HG03095 (cell line): ENCODE measurements around the gene ROBO1.

Source experiments
- ATAC-seq: cut with Tn5 transposase; IDR thresholded peaks from one replicate; pipeline ENCODE4 v1.9.1; 2021; ENCODE audit warnings: moderate library complexity; ENCODE audit not compliant: unreplicated experiment

Gene ROBO1

GRCh38 chr3:78992830-78993229, 775.0 kb downstream of the ROBO1 start:
- ATAC-seq = no peak

DNA sequence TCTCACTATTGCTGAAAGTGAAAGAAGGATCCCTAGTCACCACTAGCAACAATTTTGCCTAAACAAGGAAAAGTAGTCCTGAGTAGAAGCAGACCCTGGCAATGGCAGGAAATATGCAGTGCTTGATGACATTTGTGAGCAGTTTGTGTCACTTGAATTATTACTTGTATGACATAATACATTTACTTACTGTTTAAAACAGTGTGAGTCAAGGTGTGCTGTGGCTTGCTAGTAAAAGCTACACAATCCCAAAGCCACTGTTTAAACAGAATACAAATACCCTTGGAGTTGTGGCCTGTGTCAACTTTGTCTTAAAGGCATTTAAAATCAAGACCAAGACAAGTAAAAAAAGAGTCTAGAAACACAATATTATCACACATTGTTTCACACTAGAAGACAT, 775.4 kb downstream of the ROBO1 start:
- no peak for ATAC-seq

GRCh38 chr3:78991656-78992055, 776.1 kb downstream of the ROBO1 start:
- ATAC-seq = no peak

DNA sequence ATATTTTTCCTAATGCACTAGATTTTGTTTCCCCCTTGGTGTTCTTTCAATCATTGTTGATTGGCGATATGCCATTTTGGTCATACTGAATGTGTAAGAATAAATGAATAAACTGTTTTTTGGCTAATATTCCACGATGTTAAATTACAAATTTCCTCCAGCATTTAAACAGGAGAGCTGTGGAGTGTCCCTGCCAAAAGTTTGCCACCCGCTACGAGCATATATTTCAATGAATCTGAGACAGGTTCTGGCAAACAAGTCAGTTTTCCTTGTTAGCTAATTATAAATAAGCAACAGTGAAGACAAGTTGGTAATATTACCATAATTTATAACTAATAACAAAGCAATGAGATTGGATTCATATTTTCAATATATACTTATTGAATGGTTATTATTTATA, 777.6 kb downstream of the ROBO1 start:
- ATAC-seq = no peak

GRCh38 chr3:78988324-78988723, 779.5 kb downstream of the ROBO1 start:
- ATAC-seq = no peak

DNA sequence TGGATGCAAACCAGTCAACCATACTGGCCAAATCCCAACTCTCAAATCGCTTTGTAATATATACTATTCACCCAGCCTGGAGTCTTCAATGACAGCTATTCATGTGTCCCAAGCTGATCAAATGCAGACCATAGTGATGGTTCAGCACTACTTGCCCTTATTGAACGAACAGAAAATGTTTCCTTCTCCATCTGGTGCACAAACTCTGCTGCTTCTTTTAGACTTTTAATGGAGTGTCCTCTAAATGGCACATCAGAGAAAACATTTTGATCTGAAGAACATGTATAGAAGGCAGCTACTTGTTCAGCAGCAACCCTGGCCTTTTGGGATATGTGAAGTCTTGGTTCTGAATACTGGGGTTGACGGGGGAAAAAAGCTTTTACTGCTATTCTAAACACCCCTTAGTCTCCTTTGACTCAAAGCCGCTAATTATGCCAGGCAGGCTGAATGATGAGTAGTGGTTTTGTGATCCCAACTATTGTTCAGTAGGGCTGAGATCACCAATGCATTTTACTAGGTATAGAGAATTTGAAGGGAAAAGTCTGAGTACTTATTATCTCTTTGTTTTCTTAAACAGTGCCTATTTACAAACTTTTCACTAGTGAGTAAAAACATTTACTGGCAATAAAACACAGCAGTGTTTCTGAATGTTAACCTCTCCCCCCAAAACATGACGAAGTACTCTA, 781.2 kb downstream of the ROBO1 start:
- no peak for ATAC-seq

GRCh38 chr3:78985981-78986380, 781.8 kb downstream of the ROBO1 start:
- ATAC-seq = no peak

DNA sequence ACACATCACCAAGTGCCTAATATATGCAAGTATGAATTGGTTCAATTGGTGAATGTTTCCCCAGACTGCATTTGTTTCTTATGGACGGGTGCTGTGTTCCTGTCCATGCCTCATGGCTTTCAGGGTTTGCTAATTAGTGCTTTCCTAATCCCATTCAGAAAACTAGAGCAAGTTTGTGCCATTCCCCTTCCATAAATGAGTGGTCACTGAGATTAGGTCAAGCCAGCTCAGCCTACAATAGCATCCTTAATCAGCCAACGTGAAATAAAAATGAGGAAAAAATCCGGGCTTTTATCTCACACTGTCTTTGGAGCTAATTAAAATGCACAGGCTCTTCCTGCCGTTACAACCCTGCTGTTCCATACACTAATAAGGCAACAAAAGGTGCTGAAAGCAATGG, 788.8 kb downstream of the ROBO1 start:
- ATAC-seq = no peak

GRCh38 chr3:78978037-78978436, 789.8 kb downstream of the ROBO1 start:
- ATAC-seq = no peak

DNA sequence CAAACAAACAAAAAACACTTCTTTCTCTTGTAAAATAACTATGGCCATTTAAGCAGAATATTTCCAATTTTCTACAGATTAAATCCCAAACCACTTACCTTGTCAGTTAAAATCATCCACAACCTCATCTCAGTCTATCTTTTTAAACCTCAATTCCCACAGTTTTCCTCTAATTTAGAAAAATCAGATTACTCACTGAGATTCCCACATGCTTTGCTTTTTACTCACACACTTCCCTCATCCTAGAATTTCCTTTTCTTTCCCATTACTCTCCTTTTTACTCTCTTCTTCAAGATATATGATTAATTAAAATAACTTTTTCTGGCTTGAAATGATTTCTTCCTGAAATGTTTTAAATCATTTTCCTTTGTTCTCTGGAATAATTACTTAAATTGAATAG, 790.7 kb downstream of the ROBO1 start:
- no peak for ATAC-seq

GRCh38 chr3:78976200-78976599, 791.6 kb downstream of the ROBO1 start:
- no peak for ATAC-seq

DNA sequence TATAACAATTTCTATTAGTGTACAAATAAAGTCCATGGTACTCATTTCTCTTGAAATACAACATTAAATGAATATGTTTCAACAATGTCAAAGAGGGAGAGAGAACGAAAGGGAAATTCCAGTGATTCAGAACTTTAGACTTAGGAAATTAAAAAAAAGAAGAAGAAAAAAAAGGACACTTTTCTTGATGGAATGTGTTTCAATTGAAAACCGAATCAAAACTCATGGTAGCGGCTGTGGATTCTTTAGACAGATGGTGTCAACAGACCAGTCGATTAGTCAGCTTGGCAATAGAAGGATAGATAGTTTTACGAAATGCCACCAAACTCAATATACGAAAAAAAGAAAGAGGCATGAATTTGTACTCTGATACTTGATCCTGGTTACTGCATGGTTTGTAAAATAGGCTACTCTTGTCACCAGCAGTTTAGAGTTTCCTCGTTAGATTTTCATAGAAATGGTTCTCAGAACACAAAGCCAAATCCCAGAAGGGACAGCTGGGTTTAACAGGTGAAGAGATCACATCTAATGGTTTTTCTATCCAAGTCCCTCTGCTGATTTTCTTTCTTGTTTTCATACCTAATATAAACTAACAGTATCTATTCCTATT, 793.5 kb downstream of the ROBO1 start:
- no peak for ATAC-seq

GRCh38 chr3:78972617-78973301, 795.0 kb downstream of the ROBO1 start:
- ATAC-seq = no peak

DNA sequence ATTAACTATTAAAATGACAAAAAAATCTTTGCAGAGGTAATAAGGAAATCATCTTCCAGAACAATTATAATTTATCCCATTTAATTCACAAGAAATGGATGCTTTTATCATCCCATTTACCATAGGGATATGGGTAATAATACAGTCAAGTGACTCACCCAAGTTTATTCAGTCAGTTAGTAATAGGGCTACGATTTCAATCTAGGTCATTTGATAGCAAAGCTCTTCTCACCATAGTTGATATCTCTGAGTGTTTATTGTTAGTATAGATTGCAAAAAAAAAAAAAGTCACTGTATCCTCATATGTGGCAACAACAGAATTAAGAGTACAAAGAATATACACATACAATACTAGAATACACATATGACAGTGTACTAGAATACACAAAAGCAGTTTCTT, 797.1 kb downstream of the ROBO1 start:
- ATAC-seq = no peak

- ATAC-seq = no peak
These were observed 798.3 kb downstream of the ROBO1 start for GRCh38 chr3:78969483-78969882.

DNA sequence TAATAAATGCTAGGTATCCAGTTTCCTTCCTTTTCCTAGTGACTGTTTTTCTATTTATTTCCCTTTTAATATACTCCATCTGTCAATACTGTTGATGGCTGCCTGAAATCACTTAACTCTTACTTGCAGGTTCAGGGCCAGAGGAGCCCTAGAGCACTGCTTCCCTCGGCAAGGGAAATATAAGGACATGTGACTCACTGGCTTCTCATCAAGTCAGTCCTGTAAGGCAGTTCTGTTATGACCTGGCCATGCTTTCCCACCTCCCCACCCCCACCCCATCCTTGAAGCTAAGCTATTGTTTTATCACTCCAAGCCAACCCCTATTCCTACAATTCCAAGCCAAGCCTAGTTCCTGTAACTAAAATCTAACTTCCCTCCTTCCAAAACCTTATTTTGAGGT, 800.7 kb downstream of the ROBO1 start:
- ATAC-seq = no peak

DNA sequence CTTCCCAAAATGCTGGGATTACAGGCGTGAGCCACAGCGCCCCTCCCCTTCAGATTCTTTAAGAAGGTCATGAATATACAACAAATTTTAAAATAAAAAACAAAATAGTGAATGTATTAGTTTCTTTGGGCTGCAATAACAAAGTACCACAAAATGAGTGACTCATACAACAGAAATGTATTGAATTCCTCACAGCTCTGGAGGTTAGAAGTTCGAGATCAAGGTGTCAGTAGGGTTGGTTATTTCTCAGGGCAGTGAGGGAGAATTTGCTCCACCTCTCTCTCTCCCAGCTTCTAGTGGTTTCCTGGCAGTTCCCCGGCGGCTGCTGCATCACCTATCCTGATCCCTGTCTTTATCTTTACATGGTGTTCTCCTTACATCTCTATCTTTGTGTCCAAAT, 804.0 kb downstream of the ROBO1 start:
- no peak for ATAC-seq

- ATAC-seq = no peak
These were observed 810.3 kb downstream of the ROBO1 start for GRCh38 chr3:78957456-78957855.

GRCh38 chr3:78951342-78951945, 816.4 kb downstream of the ROBO1 start:
- no peak for ATAC-seq

DNA sequence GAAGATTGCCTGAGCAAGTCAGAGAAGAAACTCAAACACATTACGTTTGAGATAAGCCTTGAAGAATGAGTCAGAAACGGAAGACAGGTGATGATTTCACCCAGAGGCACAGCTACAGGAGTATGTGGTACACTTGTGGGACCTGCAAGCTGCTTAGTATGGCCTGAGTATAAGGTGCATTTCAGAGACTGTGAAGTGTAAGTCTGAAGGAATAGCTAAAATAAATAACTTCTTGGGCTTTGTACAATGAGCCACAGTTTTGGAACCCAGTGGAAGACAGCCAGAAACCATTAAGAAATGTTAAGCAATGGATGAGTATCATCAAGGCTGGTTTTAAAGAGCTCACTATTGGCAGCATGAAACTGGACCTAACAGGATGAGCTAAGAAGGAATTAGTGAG, 826.2 kb downstream of the ROBO1 start:
- no peak for ATAC-seq

- ATAC-seq = no peak
These were observed 827.2 kb downstream of the ROBO1 start for GRCh38 chr3:78940626-78941025.

GRCh38 chr3:78940128-78940527, 827.7 kb downstream of the ROBO1 start:
- no peak for ATAC-seq
